Measurements from ENCODE around the gene TERT.

TERT gene

DNA sequence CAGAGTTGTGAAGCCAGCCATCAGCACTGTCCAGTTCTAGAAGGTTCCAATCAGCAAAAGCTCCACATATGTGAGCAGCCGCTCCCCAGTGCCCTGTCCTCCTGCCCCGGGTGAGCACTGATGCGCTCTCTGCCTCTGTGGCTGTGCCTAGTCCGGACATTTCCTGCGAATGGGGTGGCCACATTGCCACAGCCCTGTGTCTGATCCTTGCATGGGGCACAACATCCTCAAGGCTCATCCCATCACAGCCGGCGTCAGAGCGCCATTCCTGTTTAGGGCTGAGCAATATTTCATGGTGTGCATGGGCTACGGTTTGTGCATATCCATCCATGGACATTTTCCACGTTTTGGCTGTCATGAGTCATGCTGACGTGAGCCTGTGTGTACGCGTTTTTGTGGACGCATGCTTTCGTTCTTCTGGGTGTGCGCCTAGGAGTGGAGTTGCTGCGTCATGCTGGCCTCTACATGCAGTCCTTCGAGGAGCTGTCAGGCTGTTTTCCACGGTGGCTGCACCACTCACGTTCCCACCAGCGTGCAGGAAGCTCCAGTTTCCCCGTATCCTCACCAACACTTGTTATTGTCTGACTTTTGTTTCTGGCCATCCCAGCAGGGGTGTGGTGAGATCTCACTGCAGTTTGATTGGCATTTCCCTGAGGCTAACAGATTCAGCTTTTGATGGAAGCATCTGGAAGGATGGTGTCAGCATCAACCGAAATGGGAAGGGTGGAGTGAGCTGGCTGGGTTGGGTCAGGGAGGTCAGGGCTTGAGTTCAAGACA lies 79.4 kb downstream of the TERT start:
- no peak for DNase-seq

DNA sequence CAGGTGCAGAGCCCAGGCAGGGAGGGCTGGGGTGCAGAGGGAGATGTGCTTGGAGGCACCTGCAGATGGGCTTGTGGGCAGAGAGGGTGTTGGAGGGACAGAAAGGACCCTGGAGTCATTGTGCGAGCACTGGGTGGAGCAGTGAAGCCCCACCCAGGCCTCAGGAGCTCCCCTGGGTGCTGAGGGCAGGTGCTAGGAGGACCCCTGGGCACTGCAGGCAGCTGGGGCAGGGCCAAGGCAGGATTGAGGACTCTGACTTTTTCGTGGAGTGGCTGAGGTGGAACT lies 80.0 kb downstream of the TERT start:
- no peak for DNase-seq

DNA sequence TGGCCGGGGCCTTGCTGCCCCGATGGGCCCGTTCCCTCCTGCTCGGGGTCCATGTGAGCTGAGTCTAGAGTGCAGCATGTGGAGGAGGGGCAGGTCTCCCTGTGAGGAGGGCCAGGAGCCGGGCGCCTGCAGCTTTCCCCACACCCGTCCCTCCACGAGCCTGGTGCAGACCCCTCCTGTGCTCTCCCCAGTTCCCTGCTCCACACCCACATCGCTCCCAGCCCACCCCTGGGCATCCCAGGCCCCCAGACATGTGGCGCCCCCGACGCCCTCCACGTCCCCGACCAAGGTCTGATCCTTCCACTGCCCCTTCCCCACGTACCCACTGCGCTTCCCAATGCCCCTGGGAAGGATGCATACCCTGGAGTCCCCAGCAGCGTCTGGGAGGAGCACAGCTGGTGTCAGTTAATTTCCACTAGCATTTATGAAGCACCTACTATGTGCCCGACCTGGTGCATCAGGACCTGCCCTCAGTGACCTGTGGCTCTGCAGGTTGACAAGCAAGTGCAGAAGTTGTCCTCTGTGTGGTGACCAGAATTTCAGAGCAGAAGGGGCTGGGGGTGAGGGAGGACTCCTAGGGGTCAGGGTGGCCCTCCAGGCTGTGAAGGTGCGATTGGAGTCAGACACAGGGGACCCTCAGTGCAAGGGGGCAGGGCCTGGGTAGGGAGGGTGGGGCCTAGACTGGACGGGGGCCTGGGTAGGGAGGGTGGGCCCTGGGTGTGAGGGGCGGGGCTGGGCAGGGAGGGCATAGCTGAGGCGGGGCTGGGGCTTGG lies 80.5 kb downstream of the TERT start:
- DNase-seq, result no peak

DNA sequence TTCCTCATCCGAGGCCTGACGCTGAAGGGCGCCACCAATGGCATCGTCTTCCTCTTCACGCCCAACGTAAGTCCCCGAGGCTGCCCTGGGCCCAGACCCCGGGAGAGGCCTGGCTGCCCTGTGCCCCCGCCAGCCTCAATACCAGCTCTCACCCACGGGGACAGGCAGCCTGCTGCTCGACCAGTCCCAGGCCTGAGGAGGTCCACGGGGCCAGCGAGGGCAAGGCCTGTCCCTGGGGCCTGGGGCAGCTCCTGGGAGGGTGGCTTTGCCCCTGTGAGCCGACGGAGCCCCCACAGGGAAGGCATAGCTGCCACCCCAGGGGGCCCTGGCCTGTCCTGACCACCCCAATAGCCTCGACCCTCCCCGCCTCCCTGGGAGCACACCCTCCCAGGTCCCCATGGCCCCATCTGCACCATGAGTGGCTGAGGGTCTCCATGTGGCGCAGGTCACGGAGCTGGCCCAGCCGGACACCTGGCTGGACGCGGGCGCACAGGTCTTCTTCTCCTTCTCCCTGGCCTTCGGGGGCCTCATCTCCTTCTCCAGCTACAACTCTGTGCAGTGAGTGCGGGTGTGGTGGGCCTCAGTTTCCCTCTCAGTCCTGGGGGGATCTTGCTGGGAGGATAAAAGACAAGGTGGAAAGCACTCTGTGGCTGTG lies 81.2 kb downstream of the TERT start:
- no peak for DNase-seq

DNA sequence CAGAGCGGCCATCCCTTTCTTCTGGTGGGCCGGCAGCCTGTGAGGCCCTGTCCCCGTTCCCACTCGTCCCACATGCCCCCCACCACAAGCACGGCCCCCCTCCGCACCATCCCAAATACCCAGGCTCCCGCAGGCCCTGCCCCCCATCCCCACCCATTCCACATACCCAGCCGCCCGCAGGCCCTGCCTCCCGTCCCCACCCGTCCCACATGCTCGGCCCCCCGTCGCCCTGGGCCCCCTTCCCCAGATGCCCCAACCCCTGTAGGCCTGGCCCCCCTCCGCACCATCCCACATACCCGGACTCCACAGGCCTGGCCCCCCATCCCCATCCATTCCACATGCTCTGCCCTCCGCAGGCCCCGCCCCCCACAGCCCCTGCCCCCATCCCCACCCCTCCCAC lies 82.0 kb downstream of the TERT start:
- DNase-seq, result no peak

DNA sequence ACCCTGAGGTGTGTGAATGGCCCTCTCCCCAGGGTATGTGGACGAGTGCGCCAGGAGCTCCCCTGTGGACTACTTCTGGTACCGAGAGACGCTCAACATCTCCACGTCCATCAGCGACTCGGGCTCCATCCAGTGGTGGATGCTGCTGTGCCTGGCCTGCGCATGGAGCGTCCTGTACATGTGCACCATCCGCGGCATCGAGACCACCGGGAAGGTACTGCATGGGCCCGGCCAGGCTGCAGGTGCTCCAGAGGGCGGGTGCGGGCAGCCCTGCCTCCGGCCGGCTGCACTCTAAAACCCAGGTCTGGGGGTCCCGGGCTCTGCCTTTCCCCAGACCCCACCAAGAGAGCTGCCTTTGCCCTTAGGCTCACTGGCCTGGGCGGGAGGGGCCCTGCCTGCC lies 82.6 kb downstream of the TERT start:
- no peak for DNase-seq

DNA sequence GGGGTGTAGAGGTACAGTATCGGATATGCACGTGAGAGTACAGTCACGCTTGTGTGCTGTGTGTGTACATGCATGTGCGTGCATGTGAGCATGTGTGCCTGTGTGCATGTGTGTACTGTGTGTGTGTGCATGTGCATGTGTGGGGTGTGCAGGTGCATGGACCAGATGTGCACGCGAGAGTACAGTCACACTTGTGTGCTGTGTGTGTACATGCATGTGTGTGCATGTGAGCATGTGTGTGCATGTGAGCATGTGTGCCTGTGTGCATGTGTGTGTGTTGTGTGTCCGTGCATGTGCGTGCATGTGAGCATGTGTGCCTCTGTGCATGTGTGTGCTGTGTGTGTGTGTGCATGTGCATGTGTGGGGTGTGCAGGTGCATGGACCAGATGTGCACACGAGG lies 83.2 kb downstream of the TERT start:
- DNase-seq, result no peak

DNA sequence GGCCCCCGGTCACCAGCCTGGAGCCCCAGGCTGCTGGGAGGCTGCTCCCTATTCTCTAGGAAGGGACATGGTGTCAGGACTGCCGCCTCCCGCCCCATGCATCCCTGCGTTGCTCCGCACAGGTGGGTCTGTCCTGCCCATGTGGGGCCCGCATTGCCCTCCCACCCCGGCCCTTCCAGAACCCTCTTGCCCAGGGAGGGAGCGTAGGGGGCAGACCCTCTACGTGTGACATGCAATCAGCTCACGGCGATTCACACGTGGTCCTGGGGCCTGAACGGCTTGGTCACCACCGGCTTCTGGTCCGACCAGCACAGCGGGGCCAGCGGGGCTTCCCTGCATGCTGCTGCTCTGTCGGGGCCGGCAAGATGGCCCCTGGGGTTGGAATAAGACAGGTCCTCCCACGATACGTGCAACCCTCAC lies 84.0 kb downstream of the TERT start:
- DNase-seq, result no peak

DNA sequence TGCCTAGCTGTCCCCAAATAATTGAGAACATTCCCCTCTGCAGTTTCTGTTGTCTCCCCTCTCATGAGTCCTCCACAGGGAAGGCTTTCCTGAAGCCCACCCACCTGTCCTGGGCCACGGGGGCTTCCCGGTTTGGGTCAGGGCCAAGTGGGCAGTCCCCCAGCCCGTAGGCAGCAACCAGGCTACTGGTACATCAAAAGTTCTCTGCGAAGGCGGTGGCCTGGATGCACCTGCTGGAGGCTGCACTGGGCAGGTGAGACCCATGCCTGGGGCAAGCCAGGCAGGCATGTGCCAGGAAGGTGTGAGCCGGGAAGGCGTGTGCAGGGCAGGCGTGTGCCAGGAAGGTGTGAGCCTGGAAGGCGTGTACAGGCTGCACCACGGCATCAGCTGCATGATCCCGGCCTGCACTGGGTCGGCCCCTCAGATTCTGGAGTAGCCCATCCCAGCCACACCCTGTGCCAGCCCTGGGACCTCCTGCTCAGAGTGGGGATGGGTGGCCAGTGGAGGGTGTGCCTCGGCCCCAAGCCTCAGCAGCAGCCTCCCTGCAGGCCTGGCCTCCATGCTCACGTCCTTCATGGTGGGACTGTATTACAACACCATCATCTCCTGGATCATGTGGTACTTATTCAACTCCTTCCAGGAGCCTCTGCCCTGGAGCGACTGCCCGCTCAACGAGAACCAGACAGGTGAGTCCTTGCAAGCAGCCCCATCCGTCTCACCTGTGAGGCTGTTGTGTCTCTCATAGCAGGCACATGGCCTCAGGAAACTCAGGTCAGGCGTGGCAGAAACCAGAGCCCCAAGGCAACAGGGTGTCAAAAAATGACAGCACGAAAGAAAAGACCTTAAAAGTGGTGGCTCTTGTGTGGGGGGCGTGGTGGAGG lies 84.7 kb downstream of the TERT start:
- no peak for DNase-seq

DNA sequence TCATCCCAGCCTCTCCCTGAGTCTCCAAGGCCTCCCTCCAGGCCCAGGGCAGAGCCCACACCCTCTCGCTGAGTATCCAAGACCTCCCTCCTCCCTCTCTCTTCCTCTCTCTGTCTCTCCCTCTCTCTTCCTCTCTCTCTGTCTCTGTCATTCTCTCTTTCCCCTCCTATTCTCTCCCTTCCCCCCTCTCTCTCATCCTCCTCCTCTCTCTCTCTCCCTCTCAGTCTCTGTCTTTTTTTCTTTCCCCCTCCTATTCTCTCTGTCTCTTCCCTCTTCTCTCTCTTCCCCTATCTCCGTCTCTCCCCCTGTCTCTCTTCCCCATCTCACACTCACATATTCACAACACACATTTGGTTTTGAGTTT lies 85.4 kb downstream of the TERT start:
- no peak for DNase-seq

DNA sequence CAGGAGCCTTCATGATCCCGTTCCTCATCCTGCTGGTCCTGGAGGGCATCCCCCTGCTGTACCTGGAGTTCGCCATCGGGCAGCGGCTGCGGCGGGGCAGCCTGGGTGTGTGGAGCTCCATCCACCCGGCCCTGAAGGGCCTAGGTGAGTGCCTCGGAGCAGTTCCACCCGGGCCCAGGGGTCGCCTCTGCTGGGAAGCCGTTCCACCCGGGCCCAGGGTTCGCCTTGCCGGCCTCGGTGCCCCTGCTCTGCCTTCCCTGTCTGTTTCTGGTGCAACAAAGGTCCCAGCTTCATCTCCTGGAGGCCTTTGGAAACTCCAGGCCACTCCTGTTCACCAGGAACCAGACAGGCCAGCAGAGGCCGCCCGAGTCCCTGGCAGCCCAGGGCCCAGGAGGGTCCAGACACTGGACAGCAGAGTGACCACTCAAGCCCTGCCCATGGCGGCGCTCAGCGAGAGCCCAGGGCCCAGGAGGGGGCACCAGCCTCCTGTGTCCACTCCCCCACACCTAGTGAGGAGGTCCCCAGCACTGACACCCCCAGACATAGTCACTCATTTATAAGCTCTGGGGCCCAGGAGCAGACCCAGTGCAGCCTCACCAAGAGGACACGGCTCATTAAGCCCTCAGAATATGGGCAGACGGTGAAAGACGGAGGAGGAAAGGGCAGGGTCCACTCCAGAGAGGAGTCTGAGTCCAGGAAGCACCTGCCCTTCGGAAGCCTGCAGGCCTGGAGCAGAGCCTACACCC lies 86.0 kb downstream of the TERT start:
- no peak for DNase-seq

DNA sequence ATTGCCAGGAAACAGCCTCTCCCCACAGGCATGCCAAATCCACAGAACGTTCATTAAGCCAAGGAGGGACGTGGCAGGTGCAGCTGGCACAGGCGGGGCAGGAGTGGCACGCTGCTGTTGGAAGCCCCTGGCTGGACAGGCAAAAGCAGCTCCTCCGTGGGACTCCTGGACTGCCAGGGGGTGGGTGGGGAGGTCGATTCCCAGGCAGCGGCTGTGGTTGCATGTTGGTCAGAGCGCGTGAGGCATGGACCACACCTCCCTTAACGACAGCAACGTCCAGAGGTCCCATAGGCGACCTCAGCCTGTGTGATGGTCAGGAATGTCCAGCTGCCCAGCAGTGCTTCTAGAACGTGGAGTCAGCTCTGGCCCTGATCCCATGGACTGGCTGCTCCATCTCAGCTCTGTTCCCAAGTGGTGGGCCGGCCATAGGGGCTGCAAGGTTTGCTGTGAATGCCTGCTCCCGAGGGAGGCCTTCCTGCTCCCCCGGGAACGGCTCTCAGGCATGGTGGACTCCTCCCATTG lies 86.6 kb downstream of the TERT start:
- DNase-seq, result no peak

DNA sequence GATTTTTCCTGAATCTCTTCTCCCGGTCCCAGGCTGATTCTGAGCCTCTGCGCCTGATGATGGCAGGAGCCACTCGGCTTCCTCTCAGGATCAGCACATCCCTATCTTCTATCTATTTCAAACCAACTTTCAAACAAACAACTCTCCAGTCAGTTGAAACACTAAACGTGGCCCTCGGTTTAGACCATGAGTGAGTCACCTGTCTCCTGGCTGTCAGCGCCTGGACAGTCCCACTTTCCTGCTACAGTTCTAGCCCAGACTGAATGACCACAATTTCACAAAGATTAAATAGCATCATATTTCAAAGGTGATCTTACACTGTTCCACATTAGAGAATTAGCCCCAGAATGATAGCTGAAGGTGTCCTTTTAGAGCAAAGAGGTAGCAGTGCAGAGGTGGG lies 87.3 kb downstream of the TERT start:
- DNase-seq, result no peak

DNA sequence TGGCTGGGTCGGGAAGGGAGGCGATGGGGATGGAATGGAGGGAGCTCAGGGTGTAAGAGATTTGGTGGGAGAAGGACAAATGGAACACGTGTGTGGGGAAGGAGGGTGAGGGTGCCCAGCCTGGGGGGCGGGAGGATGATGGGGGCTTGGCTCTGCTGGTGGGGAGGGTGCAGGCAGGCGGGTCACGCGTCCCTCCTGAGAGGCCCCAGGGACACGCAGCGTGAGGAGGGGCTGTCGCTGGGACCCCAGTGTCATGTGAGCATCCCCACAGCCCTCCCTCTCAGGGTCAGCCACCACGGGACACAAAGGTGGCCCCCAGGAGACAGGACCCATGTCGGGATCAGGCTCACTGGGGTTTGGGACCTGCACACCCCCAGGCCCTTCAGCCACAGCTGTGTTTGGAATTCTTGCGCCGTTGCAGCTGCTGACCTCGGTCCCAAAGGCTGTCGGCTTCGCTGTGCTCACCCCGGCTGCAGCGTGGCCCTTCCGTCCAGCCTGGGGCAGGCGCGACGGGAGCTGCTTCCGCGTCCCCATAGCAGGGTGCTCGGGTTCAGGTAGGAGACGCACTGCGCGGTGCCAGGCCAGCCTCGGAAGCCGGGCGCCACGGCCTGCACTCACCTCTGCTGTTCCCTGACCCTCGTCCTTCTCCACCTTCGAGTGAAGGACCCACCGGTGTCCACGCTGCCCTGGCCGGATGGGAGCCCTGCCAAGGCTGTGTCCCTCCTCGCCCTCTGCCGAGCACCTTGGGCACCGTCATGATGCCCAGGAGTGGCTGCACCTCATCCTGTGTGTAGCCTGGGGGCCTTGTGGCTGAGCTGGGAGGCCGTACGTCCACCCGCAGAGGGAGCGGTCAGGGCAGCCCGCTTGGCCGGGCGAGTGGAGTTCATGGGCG lies 88.1 kb downstream of the TERT start:
- DNase-seq, result no peak

DNA sequence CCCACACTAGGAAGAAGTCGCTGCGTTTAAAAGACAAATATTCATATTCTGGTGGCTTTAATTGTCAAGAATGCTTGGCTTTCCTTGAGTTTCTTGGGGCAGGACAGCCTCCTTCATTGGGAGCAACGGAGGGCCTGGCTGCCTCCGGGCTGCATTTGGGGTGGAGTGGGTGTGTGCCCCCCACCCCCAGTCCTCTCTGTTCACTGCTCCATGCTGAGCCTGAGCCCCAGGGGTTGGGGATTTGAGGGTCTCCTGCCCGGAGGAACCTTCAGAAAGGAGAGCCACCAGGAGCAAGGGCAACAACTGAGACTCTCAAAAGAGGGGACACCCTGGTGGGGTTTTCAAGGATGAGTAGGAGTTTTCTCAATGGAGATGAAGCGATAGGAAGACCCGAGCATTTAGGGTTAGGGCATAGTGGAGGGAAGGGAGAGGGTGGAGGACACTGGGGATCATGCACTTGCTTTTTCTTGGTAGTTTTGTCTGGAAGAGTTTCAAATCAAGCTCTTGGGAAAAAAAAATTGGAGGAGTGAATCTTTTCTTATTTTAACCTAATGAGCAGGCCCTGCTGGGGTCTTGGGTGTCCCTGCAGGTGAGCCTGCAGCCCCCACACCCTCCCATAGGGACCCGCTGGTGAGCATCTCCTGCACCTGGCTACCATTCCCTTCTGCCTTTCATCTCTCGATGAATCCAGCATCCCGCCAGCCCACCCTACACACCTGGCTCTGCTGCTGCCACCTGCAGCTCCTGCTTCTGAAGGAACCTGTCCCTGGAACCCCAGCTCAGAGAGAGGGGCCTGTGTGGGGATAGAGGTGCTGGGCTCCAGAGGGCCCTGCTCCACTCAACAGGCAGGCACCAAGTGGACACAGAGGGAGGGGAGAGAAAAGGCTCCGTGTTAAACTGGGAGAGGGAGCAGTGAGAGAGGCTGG lies 89.3 kb downstream of the TERT start:
- no peak for DNase-seq

DNA sequence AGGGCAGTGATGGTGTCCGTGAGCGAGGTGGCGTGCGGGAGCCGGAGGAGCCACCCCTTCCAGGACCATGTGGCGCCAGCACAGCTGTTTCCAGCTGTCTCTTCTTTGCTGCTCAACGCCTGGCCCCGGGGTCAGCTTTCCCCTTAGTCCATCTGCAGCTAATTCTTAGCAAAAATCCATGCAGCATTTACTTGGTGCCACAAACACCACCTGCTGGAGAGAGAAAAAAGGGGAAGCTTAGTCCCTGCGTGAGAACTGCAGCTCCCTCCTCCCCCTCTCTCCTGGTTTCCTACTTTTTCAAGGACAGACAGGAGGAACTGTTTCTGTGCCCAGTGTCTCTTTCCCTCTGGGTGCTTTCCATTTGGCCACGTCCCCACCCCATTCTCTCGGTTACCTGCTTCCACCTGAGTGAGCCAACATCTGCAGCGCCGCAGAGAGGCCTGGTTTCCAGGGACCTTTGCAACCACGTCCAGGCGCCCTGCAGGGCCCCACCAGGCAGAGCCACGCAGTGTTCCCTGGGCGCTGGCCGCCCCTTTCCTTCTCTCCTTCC lies 90.1 kb downstream of the TERT start:
- DNase-seq, result peak; percentile 37

DNA sequence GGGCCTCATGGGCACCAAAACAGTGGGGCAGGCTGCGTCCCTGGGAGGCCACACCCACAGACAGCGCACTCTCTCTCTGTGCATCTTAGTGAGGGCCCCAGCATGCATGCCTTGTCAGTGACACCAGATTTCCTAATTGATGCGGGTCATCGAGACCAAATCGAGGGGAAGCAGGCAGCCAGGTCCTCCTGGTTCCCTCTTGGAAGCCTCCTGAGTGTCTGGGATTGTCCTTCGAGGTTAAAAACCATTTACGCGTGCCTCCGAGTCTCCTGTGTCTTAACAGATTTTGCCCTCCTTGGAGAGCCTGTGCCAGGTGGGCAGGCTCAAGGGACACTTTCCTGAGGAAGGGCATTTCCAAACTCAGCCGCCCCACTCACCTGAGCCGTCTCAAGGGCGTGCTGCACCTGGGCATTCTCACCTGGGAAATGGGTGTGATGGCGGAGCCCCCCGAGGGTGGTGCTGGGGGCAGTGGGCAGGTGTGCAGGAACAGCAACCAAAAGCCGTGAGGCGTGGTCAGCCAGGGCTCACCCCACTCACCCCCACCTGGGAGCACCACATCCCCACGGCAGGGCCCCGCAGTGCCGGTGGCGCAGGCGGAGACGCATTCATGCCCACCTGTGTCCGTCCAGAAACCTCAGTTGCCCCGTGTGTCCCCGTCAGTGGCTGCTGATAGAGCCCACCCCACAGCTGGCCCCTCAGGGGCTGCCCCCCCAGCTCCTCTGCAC lies 90.7 kb downstream of the TERT start:
- no peak for DNase-seq

DNA sequence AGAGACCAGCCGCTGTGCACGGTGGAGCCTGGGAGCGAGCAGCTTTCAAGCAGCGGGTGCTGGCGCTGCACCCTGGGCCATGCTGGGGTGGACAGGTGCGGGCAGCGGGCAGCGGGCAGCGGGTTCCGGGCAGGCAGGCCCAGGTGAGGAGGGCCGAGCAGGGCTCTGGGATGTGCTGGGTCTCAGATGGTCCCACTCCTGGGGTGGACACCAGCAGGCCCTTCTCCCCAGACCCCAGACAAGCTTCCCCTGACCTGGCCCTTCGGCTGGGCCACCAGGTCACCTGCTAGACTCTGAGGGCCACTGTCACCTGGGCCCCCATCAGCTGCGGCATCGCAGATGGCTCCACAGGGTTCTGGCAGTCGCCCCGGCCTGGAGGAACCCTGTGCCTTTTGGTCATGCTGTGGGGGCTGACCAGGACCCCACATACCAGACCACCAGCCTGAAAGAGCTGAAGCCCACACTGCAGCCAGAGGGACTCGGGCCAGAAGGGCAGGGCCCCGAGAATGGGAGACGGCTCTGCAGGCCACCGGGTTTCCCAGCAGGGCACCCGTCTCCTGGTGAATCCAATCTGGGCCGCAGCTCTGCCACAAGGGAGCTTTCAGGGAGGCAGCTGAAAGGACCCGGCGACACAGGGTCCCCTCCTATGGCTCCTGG lies 91.4 kb downstream of the TERT start:
- no peak for DNase-seq

Data from COR-L47 (cell line).